ENCODE results near the gene CFAP70. TPM values are rescaled to one million over a fixed set of nuclear protein-coding genes. Genes with fewer than 3 reads are reported as not detected.

CFAP70 gene
- total RNA-seq, 1 donor from 2014 or later = 5.3 TPM

- peak; percentile 96 for DNase-seq (ENCODE audit: low spot score, unreplicated experiment)
- Mint-ChIP-seq H3K27ac (peak within 1 kb of the TSS; percentile 99), H3K36me3 (ENCODE audit: insufficient read depth) (peaks cover 23% of the 10 kb centered on the region), H3K4me3 (ENCODE audit: low read depth) (peak within 1 kb of the TSS; percentile 99), H3K27me3 (no peaks in the 10 kb centered on the region), H3K9me3 (ENCODE audit: low read depth) (no peaks in the 10 kb centered on the region), H3K4me1 (ENCODE audit: low read depth) (peaks cover 30% of the 10 kb centered on the region)
- no peak for TF ChIP-seq CTCF (IDR thresholded peaks at IDR 0.05; ENCODE audit: unreplicated experiment)
These were observed 111.8 kb downstream of the CFAP70 start, which contains the start of gene DNAJC9 for GRCh38 chr10:73246646-73247508. Gene DNAJC9, minus strand, starts transcription at chr10:73247255. Its CDS starts 66 bp downstream, at chr10:73247189.

GRCh38 chr10:73246322-73246645, 112.4 kb downstream of the CFAP70 start:
- H3K4me1 Mint-ChIP-seq (ENCODE audit: low read depth) = peaks cover 25% of the 10 kb centered on the region
- TF ChIP-seq CTCF (IDR thresholded peaks at IDR 0.05; ENCODE audit: unreplicated experiment) = no peak
- DNase-seq (ENCODE audit: low spot score, unreplicated experiment) = no peak
- no peaks in the 10 kb centered on the region for H3K27me3 Mint-ChIP-seq
- peaks cover 23% of the 10 kb centered on the region for H3K36me3 Mint-ChIP-seq (ENCODE audit: insufficient read depth)
- H3K27ac Mint-ChIP-seq = peak overlapping the region; percentile 99
- H3K4me3 Mint-ChIP-seq (ENCODE audit: low read depth) = peak overlapping the region; percentile 99
- no peaks in the 10 kb centered on the region for H3K9me3 Mint-ChIP-seq (ENCODE audit: low read depth)

- peak overlapping the region; percentile 99 for H3K4me3 Mint-ChIP-seq (ENCODE audit: low read depth)
- H3K27ac Mint-ChIP-seq = peak overlapping the region; percentile 85
- DNase-seq (ENCODE audit: low spot score, unreplicated experiment) = no peak
- H3K4me1 Mint-ChIP-seq (ENCODE audit: low read depth) = peaks cover 21% of the 10 kb centered on the region
- no peak for TF ChIP-seq CTCF (IDR thresholded peaks at IDR 0.05; ENCODE audit: unreplicated experiment)
- H3K9me3 Mint-ChIP-seq (ENCODE audit: low read depth) = no peaks in the 10 kb centered on the region
- H3K27me3 Mint-ChIP-seq = no peaks in the 10 kb centered on the region
- H3K36me3 Mint-ChIP-seq (ENCODE audit: insufficient read depth) = peaks cover 18% of the 10 kb centered on the region
These were observed 113.7 kb downstream of the CFAP70 start for GRCh38 chr10:73244866-73245477.

- H3K4me3 Mint-ChIP-seq (ENCODE audit: low read depth) = no peak overlapping the region
- no peak for DNase-seq (ENCODE audit: low spot score, unreplicated experiment)
- peaks cover 5% of the 10 kb centered on the region for H3K4me1 Mint-ChIP-seq (ENCODE audit: low read depth)
- no peaks in the 10 kb centered on the region for H3K9me3 Mint-ChIP-seq (ENCODE audit: low read depth)
- no peak for TF ChIP-seq CTCF (IDR thresholded peaks at IDR 0.05; ENCODE audit: unreplicated experiment)
- peaks cover 13% of the 10 kb centered on the region for H3K36me3 Mint-ChIP-seq (ENCODE audit: insufficient read depth)
- H3K27ac Mint-ChIP-seq = no peak overlapping the region
- no peaks in the 10 kb centered on the region for H3K27me3 Mint-ChIP-seq
These were observed 118.8 kb downstream of the CFAP70 start for GRCh38 chr10:73239908-73240307.

GRCh38 chr10:73238990-73239566, 119.6 kb downstream of the CFAP70 start:
- no peak for DNase-seq (ENCODE audit: low spot score, unreplicated experiment)
- Mint-ChIP-seq H3K4me3 (ENCODE audit: low read depth) (no peak overlapping the region), H3K27ac (no peak overlapping the region), H3K9me3 (ENCODE audit: low read depth) (no peaks in the 10 kb centered on the region), H3K4me1 (ENCODE audit: low read depth) (no peaks in the 10 kb centered on the region), H3K27me3 (no peaks in the 10 kb centered on the region), H3K36me3 (ENCODE audit: insufficient read depth) (peaks cover 12% of the 10 kb centered on the region)
- no peak for TF ChIP-seq CTCF (IDR thresholded peaks at IDR 0.05; ENCODE audit: unreplicated experiment)
